Stomach (tissue), 4 donors: Measurements from ENCODE around the gene LMBRD2.

ENCODE experiments used
- POLR2A ChIP-seq, 4 donors: fragments of 450-650 bp; IDR thresholded peaks; one replicate each; pipeline ENCODE4 v1.6.1; 2016; ENCODE audit warnings: antibody characterized with exemption in 4 of 4, control low read depth in 2 of 4, mild to moderate bottlenecking in 1 of 4, moderate library complexity in 1 of 4
- TF ChIP-seq, protein P1 (sequence below), 7 experiments: fragments of 450-650 bp in 4 of 7; fragments of 200-600 bp in 3 of 7; sonication (generic) in 3 of 7; IDR thresholded peaks; one replicate each; pipeline ENCODE4 v1.5.1; 2016 to 2019; ENCODE audit warnings: antibody characterized with exemption in 7 of 7, control low read depth in 2 of 7, mild to moderate bottlenecking in 1 of 7

GRCh38 chr5:36136581-36136980 is 15.1 kb downstream of the LMBRD2 start:
- TF ChIP-seq, protein P1, sequence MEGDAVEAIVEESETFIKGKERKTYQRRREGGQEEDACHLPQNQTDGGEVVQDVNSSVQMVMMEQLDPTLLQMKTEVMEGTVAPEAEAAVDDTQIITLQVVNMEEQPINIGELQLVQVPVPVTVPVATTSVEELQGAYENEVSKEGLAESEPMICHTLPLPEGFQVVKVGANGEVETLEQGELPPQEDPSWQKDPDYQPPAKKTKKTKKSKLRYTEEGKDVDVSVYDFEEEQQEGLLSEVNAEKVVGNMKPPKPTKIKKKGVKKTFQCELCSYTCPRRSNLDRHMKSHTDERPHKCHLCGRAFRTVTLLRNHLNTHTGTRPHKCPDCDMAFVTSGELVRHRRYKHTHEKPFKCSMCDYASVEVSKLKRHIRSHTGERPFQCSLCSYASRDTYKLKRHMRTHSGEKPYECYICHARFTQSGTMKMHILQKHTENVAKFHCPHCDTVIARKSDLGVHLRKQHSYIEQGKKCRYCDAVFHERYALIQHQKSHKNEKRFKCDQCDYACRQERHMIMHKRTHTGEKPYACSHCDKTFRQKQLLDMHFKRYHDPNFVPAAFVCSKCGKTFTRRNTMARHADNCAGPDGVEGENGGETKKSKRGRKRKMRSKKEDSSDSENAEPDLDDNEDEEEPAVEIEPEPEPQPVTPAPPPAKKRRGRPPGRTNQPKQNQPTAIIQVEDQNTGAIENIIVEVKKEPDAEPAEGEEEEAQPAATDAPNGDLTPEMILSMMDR (IDR thresholded peaks at IDR 0.05): no peak
- no peak for TF ChIP-seq POLR2A (IDR thresholded peaks at IDR 0.05)
